ENCODE measurements around the gene HLA-G. TPM values are rescaled to one million over a fixed set of nuclear protein-coding genes. Genes with fewer than 3 reads are reported as not detected.

HLA-G gene
- total RNA-seq, 1 donor from 2014 or later = 0.56 TPM

DNA sequence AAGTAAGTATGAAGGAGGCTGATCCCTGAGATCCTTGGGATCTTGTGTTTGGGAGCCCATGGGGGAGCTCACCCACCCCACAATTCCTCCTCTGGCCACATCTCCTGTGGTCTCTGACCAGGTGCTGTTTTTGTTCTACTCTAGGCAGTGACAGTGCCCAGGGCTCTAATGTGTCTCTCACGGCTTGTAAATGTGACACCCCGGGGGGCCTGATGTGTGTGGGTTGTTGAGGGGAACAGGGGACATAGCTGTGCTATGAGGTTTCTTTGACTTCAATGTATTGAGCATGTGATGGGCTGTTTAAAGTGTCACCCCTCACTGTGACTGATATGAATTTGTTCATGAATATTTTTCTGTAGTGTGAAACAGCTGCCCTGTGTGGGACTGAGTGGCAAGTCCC is 2.8 kb downstream of the HLA-G start:
- H3K27ac Mint-ChIP-seq = no peak overlapping the region
- TF ChIP-seq, protein P1, sequence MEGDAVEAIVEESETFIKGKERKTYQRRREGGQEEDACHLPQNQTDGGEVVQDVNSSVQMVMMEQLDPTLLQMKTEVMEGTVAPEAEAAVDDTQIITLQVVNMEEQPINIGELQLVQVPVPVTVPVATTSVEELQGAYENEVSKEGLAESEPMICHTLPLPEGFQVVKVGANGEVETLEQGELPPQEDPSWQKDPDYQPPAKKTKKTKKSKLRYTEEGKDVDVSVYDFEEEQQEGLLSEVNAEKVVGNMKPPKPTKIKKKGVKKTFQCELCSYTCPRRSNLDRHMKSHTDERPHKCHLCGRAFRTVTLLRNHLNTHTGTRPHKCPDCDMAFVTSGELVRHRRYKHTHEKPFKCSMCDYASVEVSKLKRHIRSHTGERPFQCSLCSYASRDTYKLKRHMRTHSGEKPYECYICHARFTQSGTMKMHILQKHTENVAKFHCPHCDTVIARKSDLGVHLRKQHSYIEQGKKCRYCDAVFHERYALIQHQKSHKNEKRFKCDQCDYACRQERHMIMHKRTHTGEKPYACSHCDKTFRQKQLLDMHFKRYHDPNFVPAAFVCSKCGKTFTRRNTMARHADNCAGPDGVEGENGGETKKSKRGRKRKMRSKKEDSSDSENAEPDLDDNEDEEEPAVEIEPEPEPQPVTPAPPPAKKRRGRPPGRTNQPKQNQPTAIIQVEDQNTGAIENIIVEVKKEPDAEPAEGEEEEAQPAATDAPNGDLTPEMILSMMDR (IDR thresholded peaks at IDR 0.05; ENCODE audit: unreplicated experiment) = no peak
- peaks cover 97% of the 10 kb centered on the region for H3K27me3 Mint-ChIP-seq (ENCODE audit: low read depth)
- H3K4me1 Mint-ChIP-seq = peaks cover 7% of the 10 kb centered on the region
- H3K9me3 Mint-ChIP-seq = no peaks in the 10 kb centered on the region
- H3K4me3 Mint-ChIP-seq = no peak overlapping the region
- no peak for DNase-seq (ENCODE audit: low spot score in 2 of 2, unreplicated experiment in 2 of 2)
- no peaks in the 10 kb centered on the region for H3K36me3 Mint-ChIP-seq

DNA sequence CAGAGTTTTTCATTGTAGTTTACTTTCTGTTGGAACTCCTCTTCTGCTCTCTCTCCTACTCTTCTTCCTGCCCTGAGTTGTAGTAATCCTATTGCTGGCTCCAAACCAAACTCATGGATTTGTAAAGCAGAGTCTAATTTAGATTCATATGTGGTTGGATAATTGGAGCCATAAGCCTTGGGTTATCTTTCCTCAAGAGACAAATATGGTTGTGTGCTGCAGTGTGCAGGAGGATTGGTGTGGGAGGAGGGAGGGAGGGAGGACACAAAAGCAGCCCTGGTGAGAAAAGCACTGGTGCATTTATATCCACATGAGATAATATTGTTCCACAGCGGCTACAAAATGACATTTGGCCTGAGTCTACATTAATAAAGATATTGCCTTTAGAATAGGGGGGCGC is 4.2 kb downstream of the HLA-G start:
- no peaks in the 10 kb centered on the region for H3K36me3 Mint-ChIP-seq

DNA sequence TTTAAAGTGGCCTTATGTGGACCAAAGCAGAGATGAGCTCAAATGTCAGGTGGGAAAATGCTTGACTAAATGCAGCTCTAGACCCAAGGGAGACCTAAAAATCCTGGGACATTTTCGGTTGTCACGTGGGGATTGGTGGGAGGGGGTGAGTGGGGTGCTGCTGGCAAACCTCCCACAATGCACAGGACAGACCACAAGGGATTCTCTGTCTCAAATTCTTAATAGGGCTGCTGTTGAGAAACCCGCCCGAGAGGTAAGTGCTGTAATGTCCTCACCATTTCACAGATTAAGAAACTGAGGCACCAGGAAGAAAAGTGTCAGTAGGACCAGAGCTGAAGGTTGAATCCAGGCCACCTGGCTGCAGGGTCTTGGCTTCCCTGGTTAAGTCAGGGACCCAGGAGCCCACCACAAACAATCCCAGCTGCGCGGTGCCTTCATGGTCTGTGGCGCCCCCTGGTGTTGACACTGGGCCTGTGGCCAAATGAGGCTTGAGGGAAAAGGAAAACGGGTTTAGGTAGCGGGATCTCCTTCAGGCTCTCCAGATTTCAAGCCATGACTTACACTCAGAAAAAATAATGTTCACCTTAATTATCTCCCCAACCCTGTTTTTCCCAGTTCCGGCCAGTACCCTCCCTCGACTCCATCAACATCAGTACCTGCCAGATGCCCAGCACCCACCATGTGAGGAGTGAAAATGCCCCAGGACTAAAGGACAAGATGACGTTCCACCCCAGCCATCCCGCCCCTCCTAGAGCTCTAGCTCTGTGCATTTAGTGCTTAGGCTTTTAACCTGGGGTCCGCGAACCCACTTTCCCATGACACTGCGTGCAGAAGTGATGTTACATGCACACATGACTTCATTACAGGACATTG is 7.2 kb downstream of the HLA-G start:
- TF ChIP-seq, protein P1 (IDR thresholded peaks at IDR 0.05; ENCODE audit: unreplicated experiment) = peak; percentile 89
- peaks cover 96% of the 10 kb centered on the region for H3K27me3 Mint-ChIP-seq (ENCODE audit: low read depth)
- no peaks in the 10 kb centered on the region for H3K4me1 Mint-ChIP-seq
- DNase-seq (ENCODE audit: low spot score in 2 of 2, unreplicated experiment in 2 of 2) = peak in 1 of 2 experiments; percentile 62
- no peak overlapping the region for H3K4me3 Mint-ChIP-seq
- no peaks in the 10 kb centered on the region for H3K36me3 Mint-ChIP-seq
- no peaks in the 10 kb centered on the region for H3K9me3 Mint-ChIP-seq
- no peak overlapping the region for H3K27ac Mint-ChIP-seq

More for the DNA sequence above, 4.2 kb downstream of the HLA-G start:
- Mint-ChIP-seq H3K4me1 (peaks cover 7% of the 10 kb centered on the region), H3K4me3 (no peak overlapping the region), H3K27me3 (ENCODE audit: low read depth) (peaks cover 96% of the 10 kb centered on the region), H3K27ac (no peak overlapping the region), H3K9me3 (no peaks in the 10 kb centered on the region)
- no peak for DNase-seq (ENCODE audit: low spot score in 2 of 2, unreplicated experiment in 2 of 2)
- TF ChIP-seq, protein P1 (IDR thresholded peaks at IDR 0.05; ENCODE audit: unreplicated experiment) = no peak

DNA sequence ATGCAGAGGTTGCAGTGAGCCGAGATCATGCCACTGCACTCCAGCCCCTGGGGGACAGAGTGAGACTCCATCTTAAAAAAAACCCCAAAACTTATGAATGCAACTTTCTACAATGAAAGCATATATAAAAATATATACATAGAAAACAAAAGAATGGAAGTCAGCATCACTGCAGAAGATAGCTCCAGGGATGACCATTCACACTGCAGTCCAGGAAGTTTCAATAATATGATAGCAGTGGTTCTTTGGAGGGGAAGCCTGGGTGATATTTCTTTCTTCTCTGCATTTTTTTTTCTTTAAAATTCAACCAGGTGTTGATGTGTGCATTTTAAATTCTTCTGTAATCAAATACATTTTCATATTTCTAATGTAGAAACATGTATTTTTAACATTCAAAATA is 12.3 kb downstream of the HLA-G start:
- Mint-ChIP-seq H3K4me3 (no peak overlapping the region), H3K27me3 (ENCODE audit: low read depth) (peaks cover 85% of the 10 kb centered on the region), H3K9me3 (peaks cover 10% of the 10 kb centered on the region), H3K27ac (no peak overlapping the region), H3K36me3 (no peaks in the 10 kb centered on the region), H3K4me1 (no peaks in the 10 kb centered on the region)
- no peak for DNase-seq (ENCODE audit: low spot score in 2 of 2, unreplicated experiment in 2 of 2)
- TF ChIP-seq, protein P1 (IDR thresholded peaks at IDR 0.05; ENCODE audit: unreplicated experiment) = no peak

DNA sequence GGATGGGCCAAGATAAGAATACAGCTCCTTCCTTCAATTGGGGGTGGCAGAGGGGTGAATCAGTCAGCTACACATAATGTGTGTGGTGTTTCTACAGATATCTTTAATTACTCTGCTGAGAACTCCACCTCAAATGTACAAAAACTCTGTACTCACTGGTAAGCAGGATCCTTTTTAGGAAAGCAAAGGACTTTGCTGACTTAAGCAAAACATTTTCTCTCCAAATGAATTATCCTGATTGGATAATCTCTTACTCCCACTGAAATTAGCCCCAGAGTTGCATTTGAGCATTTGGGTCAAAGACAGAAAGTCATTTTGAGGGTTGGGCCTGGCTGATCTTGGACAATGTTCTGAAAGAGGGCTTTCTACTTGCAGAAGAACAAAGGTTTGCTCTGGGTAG is 13.4 kb downstream of the HLA-G start:
- TF ChIP-seq, protein P1 (IDR thresholded peaks at IDR 0.05; ENCODE audit: unreplicated experiment) = no peak
- no peaks in the 10 kb centered on the region for H3K4me1 Mint-ChIP-seq
- DNase-seq (ENCODE audit: low spot score in 2 of 2, unreplicated experiment in 2 of 2) = no peak
- no peak overlapping the region for H3K4me3 Mint-ChIP-seq
- peaks cover 85% of the 10 kb centered on the region for H3K27me3 Mint-ChIP-seq (ENCODE audit: low read depth)
- H3K36me3 Mint-ChIP-seq = no peaks in the 10 kb centered on the region
- H3K9me3 Mint-ChIP-seq = peaks cover 10% of the 10 kb centered on the region
- H3K27ac Mint-ChIP-seq = no peak overlapping the region

All from mesothelial cell of epicardium (in vitro differentiated cells).